Brain microvascular endothelial cell (primary cell): ENCODE measurements around the gene SLC4A8.

Source experiments
- DNase-seq: peaks from one replicate; pipeline ENCODE4 v3.0.0-alpha.2; 2020
- H3K27ac ChIP-seq: fragments of 250-450 bp; sonication (Bioruptor Pico); 2 replicates; pipeline ENCODE4 v1.5.1; 2020; ENCODE audit warnings: mild to moderate bottlenecking, moderate library complexity
- H3K27me3 ChIP-seq: fragments of 250-450 bp; sonication (Bioruptor Pico); replicated peaks from 2 replicates; pipeline ENCODE4 v1.5.1; 2020; ENCODE audit warnings: mild to moderate bottlenecking
- H3K36me3 ChIP-seq: fragments of 250-450 bp; sonication (Bioruptor Pico); replicated peaks from 2 replicates; pipeline ENCODE4 v1.5.1; 2020; ENCODE audit warnings: mild to moderate bottlenecking
- H3K4me3 ChIP-seq: 2 replicates; pipeline ENCODE4 v1.5.1; 2011; ENCODE audit warnings: low read depth, mild to moderate bottlenecking, control low read depth, low read length, moderate library complexity
- CTCF ChIP-seq: IDR thresholded peaks from 2 replicates; pipeline ENCODE4 v1.5.1; 2011; ENCODE audit warnings: low read depth, mild to moderate bottlenecking, moderate library complexity, low read length, control low read depth, inconsistent platforms; ENCODE audit errors: missing control alignments
- in situ Hi-C: cut with HindIII; loops from 2 replicates; pipeline ENCODE4 v1.10.0; 2017; ENCODE audit warnings: low sequenced_read_pairs, low pct_ligation_motif_present

The SLC4A8 gene

GRCh38 chr12:51404627-51405026 is 20.0 kb upstream of the SLC4A8 start:
- TF ChIP-seq CTCF = no peak
- Histone ChIP-seq H3K4me3 (no peak overlapping the region), H3K27ac (no peak overlapping the region), H3K36me3 (no peaks in the 10 kb centered on the region), H3K27me3 (no peaks in the 10 kb centered on the region)
- no peak for DNase-seq
- in situ Hi-C loops = no loop called here

GRCh38 chr12:51405801-51406207 is 18.8 kb upstream of the SLC4A8 start:
- DNase-seq = no peak
- in situ Hi-C loops = no loop called here
- no peak overlapping the region for H3K4me3 ChIP-seq

GRCh38 chr12:51406290-51406689 is 18.3 kb upstream of the SLC4A8 start:
- H3K27me3 ChIP-seq = no peaks in the 10 kb centered on the region
- no peak overlapping the region for H3K27ac ChIP-seq
- in situ Hi-C loops = no loop called here
- no peak for TF ChIP-seq CTCF
- no peak overlapping the region for H3K4me3 ChIP-seq
- no peak for DNase-seq
- H3K36me3 ChIP-seq = no peaks in the 10 kb centered on the region

More at GRCh38 chr12:51405801-51406207, 18.8 kb upstream of the SLC4A8 start:
- Histone ChIP-seq H3K27me3 (no peaks in the 10 kb centered on the region), H3K36me3 (no peaks in the 10 kb centered on the region), H3K27ac (no peak overlapping the region)
- TF ChIP-seq CTCF = no peak

GRCh38 chr12:51406859-51407258 is 17.8 kb upstream of the SLC4A8 start:
- in situ Hi-C loops = no loop called here
- no peak for DNase-seq
- Histone ChIP-seq H3K4me3 (no peak overlapping the region), H3K27me3 (no peaks in the 10 kb centered on the region), H3K27ac (no peak overlapping the region), H3K36me3 (no peaks in the 10 kb centered on the region)
- no peak for TF ChIP-seq CTCF

- TF ChIP-seq CTCF = no peak
- in situ Hi-C loops = no loop called here
- Histone ChIP-seq H3K27me3 (no peaks in the 10 kb centered on the region), H3K36me3 (no peaks in the 10 kb centered on the region), H3K4me3 (no peak overlapping the region), H3K27ac (no peak overlapping the region)
- DNase-seq = no peak
Observed at GRCh38 chr12:51407604-51408003, 17.0 kb upstream of the SLC4A8 start.

GRCh38 chr12:51409846-51410245 is 14.8 kb upstream of the SLC4A8 start:
- DNase-seq = no peak
- Histone ChIP-seq H3K27ac (no peak overlapping the region), H3K36me3 (no peaks in the 10 kb centered on the region), H3K4me3 (no peak overlapping the region), H3K27me3 (no peaks in the 10 kb centered on the region)
- in situ Hi-C loops = no loop called here
- TF ChIP-seq CTCF = no peak
